Right lobe of liver (tissue), 4 donors: Measurements from ENCODE around the gene RRAGB.

Experiments used
- POLR2A ChIP-seq: fragments of 450-650 bp; IDR thresholded peaks from one replicate; pipeline ENCODE4 v1.6.1; 2017; ENCODE audit warnings: antibody characterized with exemption, mild to moderate bottlenecking
- TF ChIP-seq, protein P1 (sequence below), 4 donors: fragments of 200-600 bp in 3 of 4; fragments of 450-650 bp in 1 of 4; IDR thresholded peaks; one replicate each; pipeline versions ENCODE4 v1.5.1 to v1.8.0; 2016 to 2022; ENCODE audit warnings: antibody characterized with exemption in 4 of 4, mild to moderate bottlenecking in 2 of 4
- donor health status: DM: no; HTN: no; CAD: no.
- donor health status: DM: no; HTN: no; CAD: no.
- donor health status: DM: no; HTN: yes; CAD: no.

DNA sequence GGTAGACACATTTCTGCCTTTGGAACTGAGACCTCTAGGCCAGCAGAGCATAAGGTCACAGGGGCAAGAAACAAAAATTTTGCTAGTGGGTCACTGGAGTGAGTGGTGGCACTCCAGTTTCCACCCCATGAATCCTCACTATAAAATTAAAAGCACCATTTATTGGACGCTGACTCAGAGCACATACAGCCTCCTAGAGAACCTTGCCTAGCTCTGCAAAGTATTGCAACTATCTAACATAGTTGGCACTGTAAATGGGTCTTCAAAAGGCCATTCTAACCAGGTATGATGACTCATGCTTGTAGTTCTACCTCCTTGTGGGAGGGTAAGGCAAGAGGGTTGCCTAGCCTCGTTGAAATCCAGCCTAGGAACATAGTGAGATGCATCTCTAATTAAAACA, 25.1 kb downstream of the RRAGB start:
- TF ChIP-seq, protein P1, sequence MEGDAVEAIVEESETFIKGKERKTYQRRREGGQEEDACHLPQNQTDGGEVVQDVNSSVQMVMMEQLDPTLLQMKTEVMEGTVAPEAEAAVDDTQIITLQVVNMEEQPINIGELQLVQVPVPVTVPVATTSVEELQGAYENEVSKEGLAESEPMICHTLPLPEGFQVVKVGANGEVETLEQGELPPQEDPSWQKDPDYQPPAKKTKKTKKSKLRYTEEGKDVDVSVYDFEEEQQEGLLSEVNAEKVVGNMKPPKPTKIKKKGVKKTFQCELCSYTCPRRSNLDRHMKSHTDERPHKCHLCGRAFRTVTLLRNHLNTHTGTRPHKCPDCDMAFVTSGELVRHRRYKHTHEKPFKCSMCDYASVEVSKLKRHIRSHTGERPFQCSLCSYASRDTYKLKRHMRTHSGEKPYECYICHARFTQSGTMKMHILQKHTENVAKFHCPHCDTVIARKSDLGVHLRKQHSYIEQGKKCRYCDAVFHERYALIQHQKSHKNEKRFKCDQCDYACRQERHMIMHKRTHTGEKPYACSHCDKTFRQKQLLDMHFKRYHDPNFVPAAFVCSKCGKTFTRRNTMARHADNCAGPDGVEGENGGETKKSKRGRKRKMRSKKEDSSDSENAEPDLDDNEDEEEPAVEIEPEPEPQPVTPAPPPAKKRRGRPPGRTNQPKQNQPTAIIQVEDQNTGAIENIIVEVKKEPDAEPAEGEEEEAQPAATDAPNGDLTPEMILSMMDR (IDR thresholded peaks at IDR 0.05) = no peak
- TF ChIP-seq POLR2A = no peak
